ENCODE data around the gene VPS8. TPM values are rescaled to one million over a fixed set of nuclear protein-coding genes. Genes with fewer than 3 reads are reported as not detected.
A peak's percentile ranks its signal among the peaks of the same experiment; 100 is the strongest.

Gene VPS8
- total and polyA plus RNA-seq, 2 of the 8 experiments (the other 6 are each of a cell fraction or from before 2014, with no cell fraction given), result 13.0 to 41.0 TPM

- Histone ChIP-seq H4K91ac (replicated peaks; ENCODE audit: insufficient read length, low read length) (peak overlapping the region; percentile 90), H3K9me3 (ENCODE audit: insufficient read depth in 2 of 2, low read depth in 1 of 2, low read length in 1 of 2) (peaks cover 5 to 9% of the 10 kb centered on the region in 2 experiments; a peak in 3 of 4 replicates), H2BK5ac (ENCODE audit: low read depth, low read length) (peak overlapping the region; percentile 57), H2BK15ac (ENCODE audit: low read length) (no peak overlapping the region; the same call in 1 of the 2 replicates), H3K27me3 (replicated peaks in 1 of 4; ENCODE audit: control insufficient read depth in 3 of 4, extremely low read depth in 1 of 4, insufficient read depth in 3 of 4, low read length in 3 of 4) (no peaks in the 10 kb centered on the region), H3K4me2 (ENCODE audit: insufficient read depth in 1 of 2, low read depth in 2 of 2, low read length in 2 of 2) (peak overlapping the region in 1 of 2 experiments; percentile 37; a peak in 2 of 4 replicates), H2AK5ac (ENCODE audit: low read depth, low read length) (peak overlapping the region; percentile 77; the same call in 1 of the 2 replicates), H3K4me1 (replicated peaks in 1 of 4; ENCODE audit: control insufficient read depth in 3 of 4, insufficient read depth in 4 of 4, low read length in 3 of 4) (peaks cover 19 to 38% (median 31%) of the 10 kb centered on the region in 4 experiments), H3K56ac (replicated peaks; ENCODE audit: insufficient read length, low read depth, low read length) (no peak overlapping the region), H3K23ac (ENCODE audit: insufficient read length) (no peak overlapping the region), H3K4ac (replicated peaks; ENCODE audit: insufficient read length, low read depth, low read length) (peak overlapping the region; percentile 74), H3K18ac (ENCODE audit: extremely low read depth, low read length) (peak overlapping the region; percentile 52), H4K20me1 (replicated peaks in 1 of 2; ENCODE audit: control insufficient read depth in 1 of 2, insufficient read depth in 2 of 2, low read length in 2 of 2) (no peaks in the 10 kb centered on the region), H2BK120ac (replicated peaks; ENCODE audit: low read depth, low read length) (peak overlapping the region; percentile 82), H3K27ac (ENCODE audit: low read depth, low read length) (no peak overlapping the region; the same call in 1 of the 2 replicates), H3K23me2 (ENCODE audit: low read depth, low read length) (no peaks in the 10 kb centered on the region), H2BK12ac (ENCODE audit: low read depth, low read length) (peak overlapping the region; percentile 91), H3K79me2 (ENCODE audit: control insufficient read depth in 1 of 2, insufficient read depth in 2 of 2, low read length in 2 of 2) (no peaks in the 10 kb centered on the region), H3K36me3 (ENCODE audit: control insufficient read depth in 2 of 4, insufficient read depth in 4 of 4, low read length in 3 of 4) (peaks cover 0 to 9% (median 0%) of the 10 kb centered on the region in 4 experiments; a peak in 2 of 8 replicates), H3K4me3 (ENCODE audit: extremely low read depth in 1 of 4, insufficient read depth in 2 of 4, low read depth in 3 of 4, low read length in 4 of 4) (no peak overlapping the region), H3K79me1 (ENCODE audit: low read depth, low read length) (no peaks in the 10 kb centered on the region), H3K14ac (ENCODE audit: insufficient read length) (peak overlapping the region; percentile 66), H2BK20ac (ENCODE audit: low read length) (peak overlapping the region; percentile 23; the same call in 1 of the 2 replicates), H4K5ac (ENCODE audit: insufficient read length, low read depth, low read length) (peak overlapping the region; percentile 77), H3K9ac (replicated peaks in 1 of 4; ENCODE audit: extremely low read depth in 1 of 4, low read depth in 3 of 4, low read length in 3 of 4) (peak overlapping the region in 2 of 4 experiments; percentile 20 to 34; a peak in 1 of 7 replicates), H2AFZ (ENCODE audit: low read length) (no peak overlapping the region), H4K8ac (ENCODE audit: extremely low read depth, insufficient read depth, low read length) (no peak overlapping the region; the same call in 1 of the 2 replicates)
- ChIA-PET POLR2A (ENCODE audit: partially characterized antibody) (interaction anchor here (1.0 to 1.4 kb wide), 4 partner anchors 19 to 33 kb away, joined by 3 to 4 read pairs (median 3); no protein-coding TSS in a partner anchor), CTCF (ENCODE audit: partially characterized antibody) (interaction anchor here (0.6 to 1.0 kb wide), 3 partner anchors 19 to 264 kb away, joined by 3 to 4 read pairs (median 3); no protein-coding TSS in a partner anchor)
- DNase-seq (ENCODE audit: low read depth in 1 of 2, low spot score in 2 of 2) (peak in 1 of 2 experiments; percentile 57), FAIRE-seq (no peak)
- WGBS, 2 experiments (ENCODE audit: extremely low coverage in 1 of 2, insufficient coverage in 1 of 2, insufficient read length in 1 of 2, insufficient replicate concordance in 2 of 2, low coverage in 1 of 2, low lambda C conversion rate in 2 of 2, missing lambda C conversion rate in 1 of 2), result 73% methylated on average over 14 of the region's 14 CpGs; no CpG with 5 or more reads in 1 of the 2 experiments
- TF ChIP-seq ATF3 (IDR thresholded peaks at IDR 0.05; ENCODE audit: insufficient read depth, low read depth, low read length) (no peak), HDAC6 (IDR thresholded peaks at IDR 0.05; ENCODE audit: low read depth, low read length) (no peak), GTF2F1 (IDR thresholded peaks at IDR 0.05; ENCODE audit: borderline replicate concordance, low read depth, low read length) (no peak), KDM4A (IDR thresholded peaks at IDR 0.05; ENCODE audit: low read depth, low read length, severe bottlenecking) (no peak), CTBP2 (IDR thresholded peaks at IDR 0.05; ENCODE audit: borderline replicate concordance, insufficient read depth, insufficient read length, low read length) (no peak), SP2 (IDR thresholded peaks at IDR 0.05; ENCODE audit: low read length) (no peak), POLR2AphosphoS5 (IDR thresholded peaks at IDR 0.05; ENCODE audit: low read depth, low read length) (no peak)
- TF ChIP-seq, protein P1, sequence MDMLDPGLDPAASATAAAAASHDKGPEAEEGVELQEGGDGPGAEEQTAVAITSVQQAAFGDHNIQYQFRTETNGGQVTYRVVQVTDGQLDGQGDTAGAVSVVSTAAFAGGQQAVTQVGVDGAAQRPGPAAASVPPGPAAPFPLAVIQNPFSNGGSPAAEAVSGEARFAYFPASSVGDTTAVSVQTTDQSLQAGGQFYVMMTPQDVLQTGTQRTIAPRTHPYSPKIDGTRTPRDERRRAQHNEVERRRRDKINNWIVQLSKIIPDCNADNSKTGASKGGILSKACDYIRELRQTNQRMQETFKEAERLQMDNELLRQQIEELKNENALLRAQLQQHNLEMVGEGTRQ (IDR thresholded peaks at IDR 0.05; ENCODE audit: low read length), result no peak
These were observed 96.0 kb downstream of the VPS8 start for GRCh38 chr3:184907681-184908649.
